HL-60 (cell line): Measurements from ENCODE around the gene ABAT.

Experiments
- DNase-seq, 2 experiments: peaks; one replicate each; pipeline ENCODE4 v3.0.0-alpha.2; 2010 to 2020; ENCODE audit warnings: low read depth in 1 of 2, low spot score in 1 of 2
- H3K27ac ChIP-seq: fragments of 250-450 bp; sonication (Bioruptor Pico); replicated peaks from 2 replicates; pipeline ENCODE4 v1.5.1; 2020; ENCODE audit warnings: mild to moderate bottlenecking, moderate library complexity
- H3K27me3 ChIP-seq: fragments of 250-450 bp; sonication (Bioruptor Pico); 2 replicates; pipeline ENCODE4 v1.5.1; 2021; ENCODE audit warnings: mild to moderate bottlenecking, moderate library complexity; ENCODE audit not compliant: insufficient read depth, poor library complexity, severe bottlenecking
- H3K4me3 ChIP-seq: replicated peaks from 2 replicates; pipeline ENCODE4 v1.5.1; 2011; ENCODE audit warnings: mild to moderate bottlenecking, control low read depth, low read length; ENCODE audit not compliant: insufficient read depth
- CTCF ChIP-seq: IDR thresholded peaks from one replicate; pipeline ENCODE4 v1.5.1; 2011; ENCODE audit warnings: low read length, control low read depth, inconsistent platforms; ENCODE audit not compliant: insufficient read depth
- GABPA ChIP-seq: IDR thresholded peaks from 2 replicates; pipeline ENCODE4 v1.6.1; 2012; ENCODE audit warnings: low read depth
- POLR2AphosphoS5 ChIP-seq: IDR thresholded peaks from 2 replicates; pipeline ENCODE4 v1.6.1; 2012; ENCODE audit warnings: low read depth
- REST ChIP-seq: IDR thresholded peaks from 2 replicates; pipeline ENCODE4 v1.6.1; 2012; ENCODE audit warnings: low read depth; ENCODE audit not compliant: insufficient replicate concordance
- SPI1 ChIP-seq: IDR thresholded peaks from 2 replicates; pipeline ENCODE4 v1.6.1; 2012; ENCODE audit warnings: low read depth, mild to moderate bottlenecking, borderline replicate concordance

Gene ABAT

GRCh38 chr16:8718851-8719680, 44.6 kb downstream of the ABAT start:
- Histone ChIP-seq H3K27ac (no peak overlapping the region), H3K27me3 (no peaks in the 10 kb centered on the region)

GRCh38 chr16:8720080-8720966, 45.9 kb downstream of the ABAT start:
- no peak for DNase-seq
- TF ChIP-seq REST: no peak
- TF ChIP-seq SPI1: no peak
- no peak for TF ChIP-seq GABPA
- no peak for TF ChIP-seq CTCF
- TF ChIP-seq POLR2AphosphoS5: no peak
- Histone ChIP-seq H3K27me3 (no peaks in the 10 kb centered on the region), H3K27ac (no peak overlapping the region), H3K4me3 (no peak overlapping the region)

More at GRCh38 chr16:8718851-8719680, 44.6 kb downstream of the ABAT start:
- TF ChIP-seq CTCF (no peak), REST (no peak), POLR2AphosphoS5 (no peak), SPI1 (no peak), GABPA (no peak)
- DNase-seq: no peak
- H3K4me3 ChIP-seq: no peak overlapping the region

- TF ChIP-seq REST (no peak), CTCF (no peak), GABPA (no peak), SPI1 (no peak), POLR2AphosphoS5 (no peak)
- H3K4me3 ChIP-seq: no peak overlapping the region
- H3K27ac ChIP-seq: no peak overlapping the region
- no peak for DNase-seq
- no peaks in the 10 kb centered on the region for H3K27me3 ChIP-seq
Measured at GRCh38 chr16:8720967-8721308, 46.5 kb downstream of the ABAT start.
